Sigmoid colon (tissue), 7 donors: ENCODE data around the gene ZNF280B. TPM values are rescaled to one million over a fixed set of nuclear protein-coding genes. Genes with fewer than 3 reads are reported as not detected.
"Not testable (repeated sequence)": the region's sequence is repeated elsewhere in the genome, so short reads cannot be mapped to it uniquely, and the experiment has no call there.

Experiments used
- DNase-seq: peaks from one replicate; pipeline ENCODE4 v3.0.0-alpha.2; 2019
- H3K27ac ChIP-seq, 4 donors: fragments of 200-600 bp; sonication (generic); one replicate each; pipeline ENCODE4 v1.5.1; 2016 to 2019; ENCODE audit warnings: mild to moderate bottlenecking in 1 of 4
- H3K27me3 ChIP-seq, 3 donors: fragments of 200-600 bp; sonication (generic); one replicate each; pipeline ENCODE4 v1.5.1; 2019; ENCODE audit warnings: mild to moderate bottlenecking in 1 of 3
- H3K36me3 ChIP-seq, 4 donors: fragments of 200-600 bp; sonication (generic); one replicate each; pipeline ENCODE4 v1.5.1; 2016 to 2019
- H3K4me1 ChIP-seq, 4 donors: fragments of 200-600 bp; sonication (generic); one replicate each; pipeline ENCODE4 v1.5.1; 2017 to 2019
- H3K4me3 ChIP-seq, 4 donors: fragments of 200-600 bp; sonication (generic); one replicate each; pipeline ENCODE4 v1.5.1; 2017 to 2019; ENCODE audit warnings: mild to moderate bottlenecking in 2 of 4, moderate library complexity in 1 of 4
- H3K9me3 ChIP-seq, 4 donors: fragments of 200-600 bp in 3 of 4; sonication (generic) in 3 of 4; one replicate each; pipeline versions ENCODE4 v1.5.1 to v1.6.1; 2013 to 2019
- EP300 ChIP-seq, 4 donors: sonication (generic); formaldehyde crosslinking; IDR thresholded peaks; one replicate each; pipeline ENCODE4 v1.6.1; 2017; ENCODE audit warnings: antibody characterized with exemption in 4 of 4
- POLR2A ChIP-seq, 2 donors: fragments of 450-650 bp; IDR thresholded peaks; one replicate each; pipeline ENCODE4 v1.6.1; 2016; ENCODE audit warnings: antibody characterized with exemption in 2 of 2, mild to moderate bottlenecking in 2 of 2, moderate library complexity in 2 of 2
- POLR2AphosphoS5 ChIP-seq, 4 donors: sonication (generic); formaldehyde crosslinking; IDR thresholded peaks; one replicate each; pipeline ENCODE4 v1.6.1; 2017; ENCODE audit warnings: antibody characterized with exemption in 4 of 4
- WGBS, 2 donors: extraction: QIAGEN DNeasy Blood & Tissue Kit; methylation state at CpG; one replicate each; pipeline ENCODE4 v1.1.7; 2013; 5-methylcytosine and 5-hydroxymethylcytosine counted together
- intact Hi-C: fragments of 100-400 bp; cut with DNase I; formaldehyde crosslinking; loops from one replicate; pipeline ENCODE4 v1.15.1; 2023
- polyA plus RNA-seq, 3 donors: library from polyadenylated mRNA; stranded (reverse); fragments of 200-250 nt; gene quantifications; one replicate each; pipeline ENCODE4 v1.2.3, GENCODE V29; 2013
- total RNA-seq, 4 donors: library from RNA; depleted of rRNA; stranded (reverse); fragments of >200 nt; gene quantifications; one replicate each; pipeline ENCODE4 v1.1.0, GENCODE V29; 2016
- TF ChIP-seq, protein P1 (sequence below), 4 experiments: fragments of 450-650 bp in 3 of 4; fragments of 200-600 bp in 1 of 4; IDR thresholded peaks; one replicate each; pipeline ENCODE4 v1.5.1; 2016 to 2019; ENCODE audit warnings: antibody characterized with exemption in 4 of 4, mild to moderate bottlenecking in 3 of 4, moderate library complexity in 2 of 4
- donor health status: healthy with polysubstance abuse.
- donor health status: Bipolar disorder and iron deficiency.
- donor health status: healthy.

ZNF280B gene
- total and polyA plus RNA-seq, 7 donors: under 0.01 to 1.1 (median 0.41) TPM

DNA sequence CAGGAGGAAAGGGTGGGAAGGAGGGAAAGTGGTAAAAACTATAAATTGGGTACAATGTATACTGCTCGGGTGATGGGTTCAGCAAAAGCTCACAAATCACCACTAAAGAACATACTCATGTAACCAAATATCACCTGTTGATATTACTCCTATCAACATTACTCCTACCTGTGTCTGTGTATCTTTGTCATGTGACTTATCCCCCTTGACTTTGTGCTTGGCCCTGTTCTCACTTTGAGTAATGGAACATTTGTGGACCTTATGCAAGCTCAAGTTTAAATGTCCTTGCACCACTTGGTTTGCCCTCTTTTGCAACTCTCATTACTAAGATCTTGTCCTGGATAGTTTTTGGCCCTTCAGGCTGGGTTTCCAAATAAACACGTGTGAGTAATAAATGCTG lies 39.0 kb downstream of the ZNF280B start:
- TF ChIP-seq POLR2A (IDR thresholded peaks at IDR 0.05) (no peak), EP300 (IDR thresholded peaks at IDR 0.05) (no peak), POLR2AphosphoS5 (IDR thresholded peaks at IDR 0.05) (no peak)
- TF ChIP-seq, protein P1, sequence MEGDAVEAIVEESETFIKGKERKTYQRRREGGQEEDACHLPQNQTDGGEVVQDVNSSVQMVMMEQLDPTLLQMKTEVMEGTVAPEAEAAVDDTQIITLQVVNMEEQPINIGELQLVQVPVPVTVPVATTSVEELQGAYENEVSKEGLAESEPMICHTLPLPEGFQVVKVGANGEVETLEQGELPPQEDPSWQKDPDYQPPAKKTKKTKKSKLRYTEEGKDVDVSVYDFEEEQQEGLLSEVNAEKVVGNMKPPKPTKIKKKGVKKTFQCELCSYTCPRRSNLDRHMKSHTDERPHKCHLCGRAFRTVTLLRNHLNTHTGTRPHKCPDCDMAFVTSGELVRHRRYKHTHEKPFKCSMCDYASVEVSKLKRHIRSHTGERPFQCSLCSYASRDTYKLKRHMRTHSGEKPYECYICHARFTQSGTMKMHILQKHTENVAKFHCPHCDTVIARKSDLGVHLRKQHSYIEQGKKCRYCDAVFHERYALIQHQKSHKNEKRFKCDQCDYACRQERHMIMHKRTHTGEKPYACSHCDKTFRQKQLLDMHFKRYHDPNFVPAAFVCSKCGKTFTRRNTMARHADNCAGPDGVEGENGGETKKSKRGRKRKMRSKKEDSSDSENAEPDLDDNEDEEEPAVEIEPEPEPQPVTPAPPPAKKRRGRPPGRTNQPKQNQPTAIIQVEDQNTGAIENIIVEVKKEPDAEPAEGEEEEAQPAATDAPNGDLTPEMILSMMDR (IDR thresholded peaks at IDR 0.05): no peak
- 67 to 72% methylated on average over 2 of the region's 2 CpGs for WGBS, 2 donors
- Histone ChIP-seq H3K27ac (no peak overlapping the region), H3K4me1 (no peaks in the 10 kb centered on the region), H3K9me3 (peaks cover 0 to 11% (median 6%) of the 10 kb centered on the region in 4 donors), H3K36me3 (no peaks in the 10 kb centered on the region), H3K4me3 (no peak overlapping the region), H3K27me3 (peaks cover 0 to 11% (median 5%) of the 10 kb centered on the region in 3 donors)
- intact Hi-C loops: no loop called here
- DNase-seq: no peak

DNA sequence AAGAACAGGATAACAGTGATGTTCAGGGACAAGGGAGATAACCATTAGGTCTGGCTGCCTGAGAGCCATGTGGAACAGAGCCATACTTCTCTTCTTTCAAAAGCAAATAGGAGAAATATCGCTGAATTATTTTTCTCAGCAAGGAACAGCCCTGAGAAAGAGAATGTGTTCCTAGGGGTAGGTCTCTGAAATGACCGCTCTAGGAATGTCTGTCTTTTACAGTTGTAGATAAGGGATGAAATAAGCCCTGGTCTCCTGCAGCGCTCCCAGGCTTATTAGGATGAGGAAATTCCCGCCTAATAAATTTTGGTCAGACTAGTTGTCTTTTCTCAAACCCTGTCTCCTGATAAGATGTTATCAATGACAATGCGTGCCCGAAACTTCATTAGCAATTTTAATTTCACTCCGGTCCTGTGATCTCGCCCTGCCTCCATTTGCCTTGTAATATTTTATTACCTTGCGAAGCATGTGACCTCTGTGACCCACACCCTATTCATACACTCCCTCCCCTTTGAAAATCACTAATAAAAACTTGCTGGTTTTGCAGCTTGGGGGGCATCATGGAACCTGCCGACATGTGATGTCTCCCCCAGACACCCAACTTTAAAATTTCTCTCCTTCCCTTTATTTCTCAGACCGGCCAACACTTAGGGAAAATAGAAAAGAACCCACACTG lies 39.6 kb downstream of the ZNF280B start:
- H3K27ac ChIP-seq, H3K4me3 ChIP-seq, H3K4me1 ChIP-seq, DNase-seq, intact Hi-C loops, H3K36me3 ChIP-seq: not testable (repeated sequence)
- Histone ChIP-seq H3K9me3 (peaks cover 0 to 11% (median 6%) of the 10 kb centered on the region in 4 donors), H3K27me3 (peaks cover 0 to 12% (median 11%) of the 10 kb centered on the region in 3 donors)
- WGBS, 2 donors: 90 to 92% methylated on average over 11 of the region's 11 CpGs

DNA sequence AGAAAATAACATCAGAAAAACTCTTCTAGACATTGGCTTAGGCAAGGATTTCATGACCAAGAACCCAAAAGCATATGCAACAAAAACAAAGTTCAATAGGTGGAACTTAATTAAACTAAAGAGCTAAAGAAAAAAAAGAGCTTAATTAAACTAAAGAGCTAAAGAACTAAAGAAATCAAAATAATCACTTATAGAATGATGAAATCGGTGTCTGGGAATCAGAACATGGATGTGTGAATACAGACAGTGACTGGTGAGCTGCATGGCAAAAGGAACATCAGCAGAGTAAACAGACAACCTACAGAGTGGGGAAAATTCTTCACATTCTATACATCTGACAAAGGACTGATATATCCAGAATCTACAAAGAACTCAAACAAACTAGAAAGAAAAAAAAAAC lies 41.4 kb downstream of the ZNF280B start:
- no peak for DNase-seq
- no peaks in the 10 kb centered on the region for H3K4me1 ChIP-seq
- H3K36me3 ChIP-seq: no peaks in the 10 kb centered on the region
- TF ChIP-seq, protein P1 (IDR thresholded peaks at IDR 0.05): no peak
- TF ChIP-seq POLR2A (IDR thresholded peaks at IDR 0.05) (no peak), EP300 (IDR thresholded peaks at IDR 0.05) (no peak), POLR2AphosphoS5 (IDR thresholded peaks at IDR 0.05) (no peak)
- H3K27me3 ChIP-seq: peaks cover 0 to 30% (median 13%) of the 10 kb centered on the region in 3 donors
- no peak overlapping the region for H3K4me3 ChIP-seq
- 78 to 91% methylated on average over 1 of the region's 1 CpG for WGBS, 2 donors
- intact Hi-C loops: no loop called here
- H3K9me3 ChIP-seq: peaks cover 0 to 11% (median 6%) of the 10 kb centered on the region in 4 donors
- H3K27ac ChIP-seq: no peak overlapping the region

DNA sequence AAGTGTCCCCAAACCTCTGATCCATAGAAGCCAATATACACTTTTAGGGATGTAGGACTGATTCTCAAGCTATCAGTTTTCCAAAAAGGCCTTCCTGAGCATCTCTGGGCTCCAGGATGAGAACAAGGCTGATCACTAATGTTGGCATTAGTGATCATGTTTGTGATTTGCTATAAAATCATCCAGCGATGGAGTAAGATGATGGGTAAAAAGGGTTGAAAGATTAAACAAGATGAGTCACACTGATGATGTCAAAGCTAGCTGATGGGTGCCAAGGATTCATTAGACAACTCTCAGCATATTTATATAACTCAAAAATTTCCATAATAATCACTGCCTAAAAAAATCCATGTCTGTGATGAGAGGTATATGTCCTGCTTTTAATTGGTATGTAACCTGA lies 42.8 kb downstream of the ZNF280B start:
- no peak overlapping the region for H3K4me3 ChIP-seq
- TF ChIP-seq POLR2A (IDR thresholded peaks at IDR 0.05) (no peak), POLR2AphosphoS5 (IDR thresholded peaks at IDR 0.05) (no peak), EP300 (IDR thresholded peaks at IDR 0.05) (no peak)
- TF ChIP-seq, protein P1 (IDR thresholded peaks at IDR 0.05): no peak
- WGBS, 2 donors: 36 to 76% methylated on average over 1 of the region's 1 CpG
- H3K27me3 ChIP-seq: peaks cover 0 to 42% (median 13%) of the 10 kb centered on the region in 3 donors
- H3K9me3 ChIP-seq: peaks cover 0 to 11% (median 6%) of the 10 kb centered on the region in 4 donors
- DNase-seq: no peak
- no peak overlapping the region for H3K27ac ChIP-seq
- intact Hi-C loops: no loop called here
- H3K36me3 ChIP-seq: no peaks in the 10 kb centered on the region
- no peaks in the 10 kb centered on the region for H3K4me1 ChIP-seq

DNA sequence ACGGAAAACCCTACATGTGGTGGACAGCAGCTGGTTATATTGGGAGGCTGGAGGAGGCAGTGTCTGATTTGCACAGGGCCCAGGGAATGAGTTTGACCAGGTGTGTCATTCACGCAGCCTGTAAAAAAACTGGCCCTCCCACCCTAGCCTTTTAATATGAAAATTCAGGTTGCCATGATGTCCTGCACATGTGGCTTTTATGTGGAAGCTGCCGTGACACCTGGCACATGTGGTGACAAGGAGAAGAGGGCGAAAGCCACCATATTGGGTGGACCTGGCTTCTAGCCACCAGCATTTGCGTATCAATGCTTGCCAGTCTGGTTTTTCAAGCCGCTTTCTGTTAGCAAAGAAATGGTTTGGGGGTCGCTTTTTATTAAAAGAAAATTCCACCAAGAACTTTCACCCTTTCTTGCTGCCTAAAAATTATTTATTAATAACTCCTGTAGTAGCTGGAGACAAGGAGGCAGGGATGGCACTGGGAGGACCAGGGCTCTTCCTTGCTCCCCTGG lies 43.4 kb downstream of the ZNF280B start:
- Histone ChIP-seq H3K27me3 (peaks cover 0 to 48% (median 16%) of the 10 kb centered on the region in 3 donors), H3K4me1 (no peaks in the 10 kb centered on the region), H3K36me3 (no peaks in the 10 kb centered on the region), H3K4me3 (no peak overlapping the region), H3K27ac (no peak overlapping the region), H3K9me3 (peaks cover 5 to 13% (median 7%) of the 10 kb centered on the region in 4 donors)
- 64 to 74% methylated on average over 7 of the region's 7 CpGs for WGBS, 2 donors
- DNase-seq: no peak
- intact Hi-C loops: no loop called here
- TF ChIP-seq POLR2A (IDR thresholded peaks at IDR 0.05) (no peak), EP300 (IDR thresholded peaks at IDR 0.05) (no peak), POLR2AphosphoS5 (IDR thresholded peaks at IDR 0.05) (no peak)
- TF ChIP-seq, protein P1 (IDR thresholded peaks at IDR 0.05): no peak
